GM19328 (cell line): Measurements from ENCODE around the gene GPRC6A.
"Not testable (repeated sequence)": the region's sequence is repeated elsewhere in the genome, so short reads cannot be mapped to it uniquely, and the experiment has no call there.

Experiments
- ATAC-seq: cut with Tn5 transposase; IDR thresholded peaks from one replicate; pipeline ENCODE4 v1.9.1; 2021; ENCODE audit warnings: mild to moderate bottlenecking, moderate library complexity; ENCODE audit not compliant: unreplicated experiment

GPRC6A gene

GRCh38 chr6:116828983-116829382 lies at the start of gene GPRC6A:
GPRC6A (minus strand) TSS chr6:116829083; CDS start chr6:116829013, 70 bp downstream.
- ATAC-seq: no peak

GRCh38 chr6:116877743-116878142 lies 48.9 kb upstream of the GPRC6A start:
- no peak for ATAC-seq

- no peak for ATAC-seq
Measured at GRCh38 chr6:116876635-116877611, 48.0 kb upstream of the GPRC6A start, which contains the start of gene RFX6. RFX6 (plus strand) TSS chr6:116877242; CDS start chr6:116877276, 34 bp downstream.

GRCh38 chr6:116876107-116876506 lies 47.2 kb upstream of the GPRC6A start:
- no peak for ATAC-seq

- ATAC-seq: no peak
Measured at GRCh38 chr6:116872771-116873170, 43.9 kb upstream of the GPRC6A start.

- no peak for ATAC-seq
Measured at GRCh38 chr6:116866281-116866871, 37.5 kb upstream of the GPRC6A start.

GRCh38 chr6:116859264-116859663 lies 30.4 kb upstream of the GPRC6A start:
- ATAC-seq: no peak

- no peak for ATAC-seq
Measured at GRCh38 chr6:116858060-116858459, 29.2 kb upstream of the GPRC6A start.

- ATAC-seq: no peak
Measured at GRCh38 chr6:116847227-116847626, 18.3 kb upstream of the GPRC6A start.

- no peak for ATAC-seq
Measured at GRCh38 chr6:116842459-116842858, 13.6 kb upstream of the GPRC6A start.

GRCh38 chr6:116840091-116840490 lies 11.2 kb upstream of the GPRC6A start:
- no peak for ATAC-seq

GRCh38 chr6:116836606-116837342 lies 7.9 kb upstream of the GPRC6A start:
- ATAC-seq: no peak

GRCh38 chr6:116834526-116834925 lies 5.6 kb upstream of the GPRC6A start:
- not testable (repeated sequence) for ATAC-seq

- ATAC-seq: no peak
Measured at GRCh38 chr6:116827561-116828240, 1.2 kb downstream of the GPRC6A start.

GRCh38 chr6:116816336-116816735 lies 12.5 kb downstream of the GPRC6A start:
- ATAC-seq: not testable (repeated sequence)

- no peak for ATAC-seq
Measured at GRCh38 chr6:116812051-116812650, 16.7 kb downstream of the GPRC6A start.

- ATAC-seq: no peak
Measured at GRCh38 chr6:116801971-116802370, 26.9 kb downstream of the GPRC6A start.

- ATAC-seq: no peak
Measured at GRCh38 chr6:116799945-116800344, 28.9 kb downstream of the GPRC6A start.

- ATAC-seq: no peak
Measured at GRCh38 chr6:116797585-116797984, 31.3 kb downstream of the GPRC6A start.

- ATAC-seq: no peak
Measured at GRCh38 chr6:116793224-116793623, 35.7 kb downstream of the GPRC6A start.
